NCI-H69 (cell line): ENCODE measurements around the gene SORCS2.

ENCODE experiments used
- DNase-seq: peaks from one replicate; lab custom pipeline; 2025; lab: John Stamatoyannopoulos, UW

The SORCS2 gene

GRCh38 chr4:7326306-7326692, 134.0 kb downstream of the SORCS2 start:
- no peak for DNase-seq

- no peak for DNase-seq
Measured at GRCh38 chr4:7326693-7327340, 134.5 kb downstream of the SORCS2 start.

- DNase-seq = no peak
Measured at GRCh38 chr4:7327341-7327885, 135.1 kb downstream of the SORCS2 start.

GRCh38 chr4:7328162-7328912, 136.0 kb downstream of the SORCS2 start:
- no peak for DNase-seq

- DNase-seq = no peak
Measured at GRCh38 chr4:7328913-7329638, 136.7 kb downstream of the SORCS2 start.

- DNase-seq = no peak
Measured at GRCh38 chr4:7330031-7330596, 137.8 kb downstream of the SORCS2 start.

- DNase-seq = no peak
Measured at GRCh38 chr4:7330811-7331681, 138.7 kb downstream of the SORCS2 start.

GRCh38 chr4:7331682-7332000, 139.3 kb downstream of the SORCS2 start:
- no peak for DNase-seq

GRCh38 chr4:7332216-7333023, 140.1 kb downstream of the SORCS2 start:
- DNase-seq = no peak

- DNase-seq = no peak
Measured at GRCh38 chr4:7333024-7333780, 140.9 kb downstream of the SORCS2 start.

GRCh38 chr4:7333801-7334421, 141.6 kb downstream of the SORCS2 start:
- DNase-seq = no peak

GRCh38 chr4:7334521-7335275, 142.4 kb downstream of the SORCS2 start:
- DNase-seq = peak; percentile 8

- peak; percentile 45 for DNase-seq
Measured at GRCh38 chr4:7335344-7336066, 143.2 kb downstream of the SORCS2 start.

GRCh38 chr4:7336067-7336569, 143.8 kb downstream of the SORCS2 start:
- no peak for DNase-seq

- DNase-seq = no peak
Measured at GRCh38 chr4:7336732-7337131, 144.4 kb downstream of the SORCS2 start.

GRCh38 chr4:7337196-7338058, 145.1 kb downstream of the SORCS2 start:
- DNase-seq = no peak

- no peak for DNase-seq
Measured at GRCh38 chr4:7338059-7338452, 145.7 kb downstream of the SORCS2 start.
